H1 (cell line): ENCODE data around the gene STYK1. TPM values are rescaled to one million over a fixed set of nuclear protein-coding genes. Genes with fewer than 3 reads are reported as not detected.

ENCODE experiments used
- CREB1 ChIP-seq: IDR thresholded peaks from 2 replicates; pipeline ENCODE4 v1.6.1; 2012; ENCODE audit warnings: inconsistent platforms
- EZH2 ChIP-seq: fragments of 200-600 bp; sonication (generic); IDR thresholded peaks from 2 replicates; pipeline ENCODE4 v1.7.1; 2012; ENCODE audit warnings: low read depth, mild to moderate bottlenecking, moderate library complexity, low read length, inconsistent platforms; ENCODE audit not compliant: severe bottlenecking
- GABPA ChIP-seq: IDR thresholded peaks from 2 replicates; pipeline ENCODE4 v1.6.1; 2011; ENCODE audit warnings: mild to moderate bottlenecking, low read length, moderate library complexity, borderline replicate concordance; ENCODE audit not compliant: insufficient read depth
- RNF2 ChIP-seq: fragments of 200-900, 300-1000 bp; sonication (generic); IDR thresholded peaks from 2 replicates; pipeline ENCODE4 v1.7.1; 2016; ENCODE audit warnings: borderline replicate concordance, low read depth, mild to moderate bottlenecking, antibody characterized with exemption, low read length; ENCODE audit not compliant: poor library complexity, severe bottlenecking; ENCODE audit errors: missing control alignments
- SP2 ChIP-seq: IDR thresholded peaks from 2 replicates; pipeline ENCODE4 v1.6.1; 2012; ENCODE audit warnings: mild to moderate bottlenecking, low read length, inconsistent platforms
- YY1 ChIP-seq: IDR thresholded peaks from 2 replicates; pipeline ENCODE4 v1.6.1; 2011; ENCODE audit warnings: low read depth, mild to moderate bottlenecking, low read length
- polyA plus RNA-seq, 7 experiments: library from polyadenylated mRNA; depleted of rRNA in 3 of 7; stranded (reverse) in 5 of 7; unstranded in 2 of 7; fragments of >200 nt in 5 of 7; fragments of 200-250 nt in 2 of 7; gene quantifications; 1 replicate in 5 of 7; 2 replicates in 1 of 7; 4 replicates in 1 of 7; pipeline versions ENCODE4 v1.2.1 to v1.2.3, GENCODE V29; 2011 to 2013; ENCODE audit warnings: missing spikeins in 2 of 7, mixed read lengths in 2 of 7
- total RNA-seq: library from RNA; stranded (reverse); fragmentation: NEBNext Ultra II Directional; extraction: Animal tissue kit (Norgen Biotek cat#: 25700); gene quantifications from 2 replicates; pipeline ENCODE4 v1.2.1, GENCODE V29; 2021

STYK1 gene
- total and polyA plus RNA-seq, 2 of the 8 experiments (the other 6 are each of a cell fraction or from before 2014, with no cell fraction given): 0.38 to 1.1 TPM

DNA sequence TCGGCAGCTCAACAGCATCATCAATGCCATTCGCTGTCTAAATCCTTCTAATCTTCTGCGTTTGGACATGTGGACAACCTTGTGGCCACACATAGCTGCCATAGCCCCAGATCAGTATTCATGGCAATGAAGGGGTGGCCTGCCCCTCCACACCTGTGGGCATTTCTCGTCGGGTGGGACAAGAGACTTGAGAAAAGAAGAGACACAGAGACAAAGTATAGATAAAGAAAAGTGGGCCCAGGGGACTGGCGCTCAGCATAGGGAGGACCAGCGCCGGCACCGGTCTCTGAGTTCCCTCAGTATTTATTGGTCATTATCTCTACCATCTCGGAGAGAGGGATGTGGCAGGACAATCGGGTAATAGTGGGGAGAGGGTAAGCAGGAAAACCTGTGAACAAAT, 102.7 kb downstream of the STYK1 start (continued):
- TF ChIP-seq YY1 (no peak), GABPA (no peak), SP2 (no peak), RNF2 (no peak), CREB1 (no peak), EZH2 (no peak)

Other genes with a start within 250 kb of the STYK1 start
- not detected in 2 replicates for gene KLRC2, start 238.0 kb downstream of the STYK1 start, total RNA-seq
- not detected in 2 replicates for gene KLRC2, start 238.0 kb downstream of the STYK1 start, polyA plus RNA-seq (2011; rRNA removed)
- gene KLRC1, start 220.7 kb downstream of the STYK1 start, total RNA-seq: not detected in 2 replicates
- not detected in 2 replicates for gene KLRC1, start 220.7 kb downstream of the STYK1 start, polyA plus RNA-seq (2011; rRNA removed)
- gene EIF2S3B, start 168.2 kb downstream of the STYK1 start, total RNA-seq: 5.3 and 6.7 TPM in 2 replicates
- gene EIF2S3B, start 168.2 kb downstream of the STYK1 start, polyA plus RNA-seq (2011; rRNA removed): 2.8 and 3.1 TPM in 2 replicates
- gene MAGOHB, start 60.4 kb downstream of the STYK1 start, total RNA-seq: 51.9 and 53.7 TPM in 2 replicates
- 6.6 and 21.5 TPM in 2 replicates for gene MAGOHB, start 60.4 kb downstream of the STYK1 start, polyA plus RNA-seq (2011; rRNA removed)
- gene YBX3, start 49.3 kb upstream of the STYK1 start, total RNA-seq: 480 and 495 TPM in 2 replicates
- 83.1 and 155 TPM in 2 replicates for gene YBX3, start 49.3 kb upstream of the STYK1 start, polyA plus RNA-seq (2011; rRNA removed)
- gene TAS2R7, start 128.6 kb upstream of the STYK1 start, total RNA-seq: not detected in 2 replicates
- not detected in 2 replicates for gene TAS2R7, start 128.6 kb upstream of the STYK1 start, polyA plus RNA-seq (2011; rRNA removed)
- not detected in 2 replicates for gene TAS2R8, start 133.2 kb upstream of the STYK1 start, total RNA-seq
- gene TAS2R8, start 133.2 kb upstream of the STYK1 start, polyA plus RNA-seq (2011; rRNA removed): not detected in 2 replicates
- gene TAS2R9, start 136.1 kb upstream of the STYK1 start, total RNA-seq: not detected in 2 replicates
- not detected in 2 replicates for gene TAS2R9, start 136.1 kb upstream of the STYK1 start, polyA plus RNA-seq (2011; rRNA removed)
- gene TAS2R10, start 152.3 kb upstream of the STYK1 start, total RNA-seq: not detected in 2 replicates
- 0.08 and 0.14 TPM in 2 replicates for gene TAS2R10, start 152.3 kb upstream of the STYK1 start, polyA plus RNA-seq (2011; rRNA removed)
- gene PRR4, start 175.4 kb upstream of the STYK1 start, total RNA-seq: 2.0 TPM in 1 of 2 replicates, not detected in the other
- 1.9 and 11.2 TPM in 2 replicates for gene PRR4, start 175.4 kb upstream of the STYK1 start, polyA plus RNA-seq (2011; rRNA removed)
- 4.3 and 6.5 TPM in 2 replicates for gene PRH1, start 210.2 kb upstream of the STYK1 start, total RNA-seq
- 2.1 and 4.5 TPM in 2 replicates for gene PRH1, start 210.2 kb upstream of the STYK1 start, polyA plus RNA-seq (2011; rRNA removed)
- gene TAS2R13, start 235.5 kb upstream of the STYK1 start, total RNA-seq: 0.17 TPM in 1 of 2 replicates, not detected in the other
- gene TAS2R13, start 235.5 kb upstream of the STYK1 start, polyA plus RNA-seq (2011; rRNA removed): 0.09 TPM in 1 of 2 replicates, not detected in the other